ENCODE data around the gene NDRG3. TPM values are rescaled to one million over a fixed set of nuclear protein-coding genes. Genes with fewer than 3 reads are reported as not detected.

NDRG3 gene
- polyA plus RNA-seq, 1 donor from 2014 or later = 61.0 TPM

DNA sequence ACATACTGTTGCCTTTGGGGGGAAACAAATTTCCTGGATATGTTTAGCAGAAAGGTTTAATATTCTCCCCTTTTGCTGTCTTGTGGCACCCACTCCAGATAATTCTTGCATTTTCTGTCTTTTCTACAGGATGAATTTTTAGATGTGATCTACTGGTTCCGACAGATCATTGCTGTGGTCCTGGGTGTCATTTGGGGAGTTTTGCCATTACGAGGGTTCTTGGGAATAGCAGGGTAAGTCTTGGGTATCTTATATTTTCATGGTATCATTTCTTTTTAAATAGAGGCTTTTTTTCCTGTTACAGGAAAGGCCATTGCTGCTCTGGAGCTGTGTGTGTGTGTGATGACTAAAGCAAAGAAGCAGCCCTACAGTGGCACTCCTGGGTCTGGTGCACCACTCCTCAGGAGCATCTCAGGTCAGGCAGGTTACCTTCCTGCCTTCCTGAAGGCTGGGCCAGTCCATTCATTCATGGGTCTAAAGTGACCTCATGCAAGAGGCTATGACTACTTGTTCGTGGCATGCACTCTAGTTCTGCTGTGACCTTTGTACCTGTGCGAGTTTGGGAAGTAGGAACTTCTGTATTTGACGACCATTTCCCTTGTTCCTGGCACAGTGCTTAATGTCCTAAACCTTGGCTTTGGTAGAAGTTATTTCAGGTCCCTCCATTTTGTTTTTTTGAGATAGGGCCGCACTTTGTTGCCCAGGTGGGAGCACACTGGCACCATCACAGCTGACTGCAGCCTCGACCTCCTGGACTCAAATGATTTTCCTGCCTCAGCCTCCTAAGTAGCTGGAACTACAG, 138.1 kb downstream of the NDRG3 start:
- H3K36me3 ChIP-seq (ENCODE audit: insufficient read depth, low read length) = no peaks in the 10 kb centered on the region

DNA sequence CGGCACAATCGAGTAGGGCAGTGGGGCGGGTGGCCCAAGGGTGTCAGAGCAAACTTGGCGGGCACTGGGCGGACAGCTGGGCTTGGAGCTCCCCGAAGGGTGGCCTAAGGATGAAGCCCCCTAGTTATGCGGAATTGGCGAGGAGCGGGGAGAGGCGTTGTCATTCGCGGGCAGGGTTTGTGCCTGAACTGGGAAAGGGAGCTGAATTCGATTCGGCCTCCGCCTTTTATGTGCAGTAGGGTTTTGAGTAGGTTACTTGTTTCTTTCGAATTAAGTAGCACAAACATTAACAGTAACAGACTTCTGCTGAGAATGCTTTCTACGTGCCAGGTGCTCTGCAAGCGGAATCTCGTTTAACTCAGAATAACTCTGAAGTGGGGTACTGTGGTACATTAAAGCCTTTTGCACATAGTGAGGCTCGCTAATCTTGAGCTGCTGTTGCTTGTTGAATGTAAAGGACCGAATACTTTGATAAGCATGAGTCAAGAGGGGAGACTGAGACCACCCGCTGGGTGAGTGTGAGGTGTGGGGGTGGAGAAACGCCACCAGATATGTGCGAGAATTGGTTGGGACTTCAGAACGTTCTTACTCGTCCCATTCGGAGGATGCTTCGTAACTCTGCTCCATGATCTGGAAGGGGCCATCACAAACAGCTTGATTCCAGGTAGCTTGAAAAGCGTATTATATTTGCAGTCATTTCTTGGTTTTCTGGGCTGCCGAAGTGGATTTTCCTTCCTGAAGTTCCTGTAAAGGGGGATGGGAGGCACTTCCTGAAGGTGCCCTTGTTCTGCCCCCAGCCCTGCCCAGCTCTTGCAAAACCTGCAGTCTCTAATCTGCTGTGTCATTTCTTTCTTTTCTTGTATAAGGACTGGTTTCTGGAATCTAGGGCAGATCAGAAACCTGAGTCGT, 139.5 kb downstream of the NDRG3 start:
- Histone ChIP-seq H3K4me2 (ENCODE audit: low read length) (peak overlapping the region; percentile 98), H2AFZ (ENCODE audit: low read depth, low read length) (peak overlapping the region; percentile 25), H3K36me3 (ENCODE audit: insufficient read depth, low read length) (no peaks in the 10 kb centered on the region), H3F3A (ENCODE audit: insufficient read depth, low read length, poor library complexity, severe bottlenecking) (no peaks in the 10 kb centered on the region), H3K9me2 (ENCODE audit: insufficient read depth, low read length) (no peaks in the 10 kb centered on the region), H3K4me3 (ENCODE audit: low read length) (peak overlapping the region; percentile 99), H3K9me3 (ENCODE audit: low read length) (no peaks in the 10 kb centered on the region), H4K20me1 (ENCODE audit: insufficient read depth) (no peaks in the 10 kb centered on the region), H3K79me2 (replicated peaks; ENCODE audit: insufficient read depth, low read length) (peaks cover 25% of the 10 kb centered on the region), H3K27ac (ENCODE audit: low read length) (peak overlapping the region; percentile 71), H3K27me3 (ENCODE audit: insufficient read depth, low read depth, low read length) (no peaks in the 10 kb centered on the region), H3K9ac (ENCODE audit: low read length) (peak overlapping the region; percentile 87)
- TF ChIP-seq, protein P1, sequence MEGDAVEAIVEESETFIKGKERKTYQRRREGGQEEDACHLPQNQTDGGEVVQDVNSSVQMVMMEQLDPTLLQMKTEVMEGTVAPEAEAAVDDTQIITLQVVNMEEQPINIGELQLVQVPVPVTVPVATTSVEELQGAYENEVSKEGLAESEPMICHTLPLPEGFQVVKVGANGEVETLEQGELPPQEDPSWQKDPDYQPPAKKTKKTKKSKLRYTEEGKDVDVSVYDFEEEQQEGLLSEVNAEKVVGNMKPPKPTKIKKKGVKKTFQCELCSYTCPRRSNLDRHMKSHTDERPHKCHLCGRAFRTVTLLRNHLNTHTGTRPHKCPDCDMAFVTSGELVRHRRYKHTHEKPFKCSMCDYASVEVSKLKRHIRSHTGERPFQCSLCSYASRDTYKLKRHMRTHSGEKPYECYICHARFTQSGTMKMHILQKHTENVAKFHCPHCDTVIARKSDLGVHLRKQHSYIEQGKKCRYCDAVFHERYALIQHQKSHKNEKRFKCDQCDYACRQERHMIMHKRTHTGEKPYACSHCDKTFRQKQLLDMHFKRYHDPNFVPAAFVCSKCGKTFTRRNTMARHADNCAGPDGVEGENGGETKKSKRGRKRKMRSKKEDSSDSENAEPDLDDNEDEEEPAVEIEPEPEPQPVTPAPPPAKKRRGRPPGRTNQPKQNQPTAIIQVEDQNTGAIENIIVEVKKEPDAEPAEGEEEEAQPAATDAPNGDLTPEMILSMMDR (IDR thresholded peaks at IDR 0.05; ENCODE audit: poor library complexity, severe bottlenecking) = no peak
- TF ChIP-seq EP300 (conservative IDR thresholded peaks at IDR 0.05; ENCODE audit: poor library complexity, severe bottlenecking) (no peak), TAF1 (IDR thresholded peaks at IDR 0.05; ENCODE audit: low read depth) (no peak), MXI1 (conservative IDR thresholded peaks at IDR 0.05; ENCODE audit: poor library complexity, severe bottlenecking) (no peak)
- TF ChIP-seq, protein P2, sequence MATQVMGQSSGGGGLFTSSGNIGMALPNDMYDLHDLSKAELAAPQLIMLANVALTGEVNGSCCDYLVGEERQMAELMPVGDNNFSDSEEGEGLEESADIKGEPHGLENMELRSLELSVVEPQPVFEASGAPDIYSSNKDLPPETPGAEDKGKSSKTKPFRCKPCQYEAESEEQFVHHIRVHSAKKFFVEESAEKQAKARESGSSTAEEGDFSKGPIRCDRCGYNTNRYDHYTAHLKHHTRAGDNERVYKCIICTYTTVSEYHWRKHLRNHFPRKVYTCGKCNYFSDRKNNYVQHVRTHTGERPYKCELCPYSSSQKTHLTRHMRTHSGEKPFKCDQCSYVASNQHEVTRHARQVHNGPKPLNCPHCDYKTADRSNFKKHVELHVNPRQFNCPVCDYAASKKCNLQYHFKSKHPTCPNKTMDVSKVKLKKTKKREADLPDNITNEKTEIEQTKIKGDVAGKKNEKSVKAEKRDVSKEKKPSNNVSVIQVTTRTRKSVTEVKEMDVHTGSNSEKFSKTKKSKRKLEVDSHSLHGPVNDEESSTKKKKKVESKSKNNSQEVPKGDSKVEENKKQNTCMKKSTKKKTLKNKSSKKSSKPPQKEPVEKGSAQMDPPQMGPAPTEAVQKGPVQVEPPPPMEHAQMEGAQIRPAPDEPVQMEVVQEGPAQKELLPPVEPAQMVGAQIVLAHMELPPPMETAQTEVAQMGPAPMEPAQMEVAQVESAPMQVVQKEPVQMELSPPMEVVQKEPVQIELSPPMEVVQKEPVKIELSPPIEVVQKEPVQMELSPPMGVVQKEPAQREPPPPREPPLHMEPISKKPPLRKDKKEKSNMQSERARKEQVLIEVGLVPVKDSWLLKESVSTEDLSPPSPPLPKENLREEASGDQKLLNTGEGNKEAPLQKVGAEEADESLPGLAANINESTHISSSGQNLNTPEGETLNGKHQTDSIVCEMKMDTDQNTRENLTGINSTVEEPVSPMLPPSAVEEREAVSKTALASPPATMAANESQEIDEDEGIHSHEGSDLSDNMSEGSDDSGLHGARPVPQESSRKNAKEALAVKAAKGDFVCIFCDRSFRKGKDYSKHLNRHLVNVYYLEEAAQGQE (IDR thresholded peaks at IDR 0.05; ENCODE audit: borderline replicate concordance) = no peak

More for the DNA sequence above, 138.1 kb downstream of the NDRG3 start:
- H3K9ac ChIP-seq (ENCODE audit: low read length) = no peak overlapping the region
- TF ChIP-seq SMC3 (conservative IDR thresholded peaks at IDR 0.05; ENCODE audit: poor library complexity) (no peak), MXI1 (conservative IDR thresholded peaks at IDR 0.05; ENCODE audit: poor library complexity, severe bottlenecking) (no peak), EZH2 (IDR thresholded peaks at IDR 0.05; ENCODE audit: borderline replicate concordance, insufficient read depth, low read length, poor library complexity, severe bottlenecking) (no peak), RAD21 (conservative IDR thresholded peaks at IDR 0.05) (no peak), TAF1 (IDR thresholded peaks at IDR 0.05; ENCODE audit: low read depth) (no peak), POLR2AphosphoS5 (IDR thresholded peaks at IDR 0.05) (no peak), EP300 (conservative IDR thresholded peaks at IDR 0.05; ENCODE audit: poor library complexity, severe bottlenecking) (no peak)
- TF ChIP-seq, protein P1 (IDR thresholded peaks at IDR 0.05; ENCODE audit: poor library complexity, severe bottlenecking) = no peak
- TF ChIP-seq, protein P2 (IDR thresholded peaks at IDR 0.05; ENCODE audit: borderline replicate concordance) = no peak
- no peak overlapping the region for H3K4me2 ChIP-seq (ENCODE audit: low read length)
- H4K20me1 ChIP-seq (ENCODE audit: insufficient read depth) = no peaks in the 10 kb centered on the region
- no peak overlapping the region for H3K27ac ChIP-seq (ENCODE audit: low read length)
- no peak overlapping the region for H2AFZ ChIP-seq (ENCODE audit: low read depth, low read length)
- H3F3A ChIP-seq (ENCODE audit: insufficient read depth, low read length, poor library complexity, severe bottlenecking) = no peaks in the 10 kb centered on the region
- no peaks in the 10 kb centered on the region for H3K9me3 ChIP-seq (ENCODE audit: low read length)
- H3K27me3 ChIP-seq (ENCODE audit: insufficient read depth, low read depth, low read length) = no peaks in the 10 kb centered on the region
- peaks cover 25% of the 10 kb centered on the region for H3K79me2 ChIP-seq (replicated peaks; ENCODE audit: insufficient read depth, low read length)
- H3K4me3 ChIP-seq (ENCODE audit: low read length) = peak overlapping the region; percentile 99
- H3K9me2 ChIP-seq (ENCODE audit: insufficient read depth, low read length) = no peaks in the 10 kb centered on the region
